ENCODE measurements around the gene BRD7.

BRD7 gene

DNA sequence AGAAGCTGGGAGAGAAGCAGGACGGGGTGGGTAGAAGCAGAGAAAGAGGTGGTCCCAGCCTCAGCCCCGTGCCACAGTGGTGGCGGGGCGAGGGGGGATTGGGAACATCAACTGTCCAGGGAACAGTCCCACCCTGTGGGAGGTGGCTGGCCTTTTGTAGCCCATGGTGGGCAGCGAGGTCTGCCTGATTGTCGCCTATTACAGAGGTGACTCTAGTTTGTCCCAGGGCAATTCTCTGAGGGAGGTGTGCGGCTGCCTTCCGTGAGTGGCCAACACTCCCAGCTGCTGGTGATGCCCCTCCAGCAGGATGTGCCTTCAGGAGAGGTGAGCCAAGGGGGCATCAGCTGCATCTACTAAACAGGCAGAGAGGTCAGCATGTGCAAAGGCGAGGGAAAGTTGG is 5.0 kb upstream of the BRD7 start:
- H4K8ac ChIP-seq (ENCODE audit: low read depth, low read length) = no peak overlapping the region
- peak overlapping the region; percentile 27 for H2BK5ac ChIP-seq (ENCODE audit: low read length)
- no peak overlapping the region for H3K23ac ChIP-seq (ENCODE audit: low read depth, low read length, poor library complexity)
- H3K27ac ChIP-seq (replicated peaks; ENCODE audit: low read length) = no peak overlapping the region
- H3K9ac ChIP-seq (ENCODE audit: low read depth, low read length, poor library complexity) = no peak overlapping the region
- H3K14ac ChIP-seq (ENCODE audit: low read length) = no peak overlapping the region
- H3K27me3 ChIP-seq (ENCODE audit: control insufficient read depth in 3 of 3, insufficient read depth in 3 of 3, low read depth in 1 of 3, low read length in 3 of 3) = peaks cover 0 to 7% (median 0%) of the 10 kb centered on the region in 3 experiments
- H3K36me3 ChIP-seq (replicated peaks in 1 of 2; ENCODE audit: control insufficient read depth in 2 of 2, insufficient read depth in 2 of 2, low read length in 2 of 2) = no peaks in the 10 kb centered on the region
- WGBS, 2 donors (ENCODE audit: extremely low coverage in 2 of 2, insufficient read length in 2 of 2, insufficient replicate concordance in 1 of 2) = no CpG with 5 or more reads among the region's 9 CpGs
- no peak overlapping the region for H3K4ac ChIP-seq (ENCODE audit: low read length)
- no peak overlapping the region for H2BK120ac ChIP-seq (ENCODE audit: low read depth, low read length)
- H2AK5ac ChIP-seq (ENCODE audit: low read depth, low read length) = peak overlapping the region; percentile 49
- no peak overlapping the region for H3K18ac ChIP-seq (ENCODE audit: low read length)
- H3K4me2 ChIP-seq (ENCODE audit: insufficient read depth, low read length, poor library complexity, severe bottlenecking) = no peak overlapping the region
- no peak for DNase-seq (ENCODE audit: low spot score)
- H3K4me1 ChIP-seq (ENCODE audit: control insufficient read depth in 2 of 2, insufficient read depth in 1 of 2, low read depth in 1 of 2, low read length in 2 of 2) = peaks cover 2 to 3% of the 10 kb centered on the region in 2 donors
- no peak overlapping the region for H3K4me3 ChIP-seq (ENCODE audit: low read length in 2 of 2)
- H2BK12ac ChIP-seq (ENCODE audit: low read length) = no peak overlapping the region
- peaks cover 0 to 4% of the 10 kb centered on the region in 2 donors for H3K9me3 ChIP-seq (replicated peaks in 1 of 2; ENCODE audit: control insufficient read depth in 2 of 2, insufficient read depth in 1 of 2, low read depth in 1 of 2, low read length in 2 of 2)
- H4K91ac ChIP-seq (ENCODE audit: low read depth, low read length, poor library complexity) = no peak overlapping the region
- no peak overlapping the region for H2BK15ac ChIP-seq (ENCODE audit: low read length)
- no peaks in the 10 kb centered on the region for H3K79me1 ChIP-seq (ENCODE audit: low read depth, low read length)
- no peak overlapping the region for H2AFZ ChIP-seq (ENCODE audit: low read length)

GRCh38 chr16:50373345-50373701 is 4.5 kb upstream of the BRD7 start:
- Histone ChIP-seq H3K27me3 (ENCODE audit: control insufficient read depth in 3 of 3, insufficient read depth in 3 of 3, low read depth in 1 of 3, low read length in 3 of 3) (peaks cover 0 to 7% (median 0%) of the 10 kb centered on the region in 3 experiments), H3K9ac (ENCODE audit: low read depth, low read length, poor library complexity) (no peak overlapping the region), H3K4ac (ENCODE audit: low read length) (no peak overlapping the region), H2BK12ac (ENCODE audit: low read length) (peak overlapping the region; percentile 30), H2BK15ac (ENCODE audit: low read length) (no peak overlapping the region), H3K14ac (ENCODE audit: low read length) (no peak overlapping the region), H3K36me3 (replicated peaks in 1 of 2; ENCODE audit: control insufficient read depth in 2 of 2, insufficient read depth in 2 of 2, low read length in 2 of 2) (no peaks in the 10 kb centered on the region), H3K79me1 (ENCODE audit: low read depth, low read length) (no peaks in the 10 kb centered on the region), H3K27ac (replicated peaks; ENCODE audit: low read length) (no peak overlapping the region), H4K8ac (ENCODE audit: low read depth, low read length) (no peak overlapping the region), H4K91ac (ENCODE audit: low read depth, low read length, poor library complexity) (no peak overlapping the region), H2AFZ (ENCODE audit: low read length) (no peak overlapping the region), H2AK5ac (ENCODE audit: low read depth, low read length) (peak overlapping the region; percentile 15), H3K4me1 (ENCODE audit: control insufficient read depth in 2 of 2, insufficient read depth in 1 of 2, low read depth in 1 of 2, low read length in 2 of 2) (peaks cover 2 to 3% of the 10 kb centered on the region in 2 donors), H3K23ac (ENCODE audit: low read depth, low read length, poor library complexity) (no peak overlapping the region), H3K4me2 (ENCODE audit: insufficient read depth, low read length, poor library complexity, severe bottlenecking) (no peak overlapping the region), H3K18ac (ENCODE audit: low read length) (no peak overlapping the region), H3K4me3 (ENCODE audit: low read length in 2 of 2) (no peak overlapping the region), H3K9me3 (replicated peaks in 1 of 2; ENCODE audit: control insufficient read depth in 2 of 2, insufficient read depth in 1 of 2, low read depth in 1 of 2, low read length in 2 of 2) (peaks cover 0 to 4% of the 10 kb centered on the region in 2 donors), H2BK5ac (ENCODE audit: low read length) (no peak overlapping the region), H2BK120ac (ENCODE audit: low read depth, low read length) (no peak overlapping the region)
- no CpG with 5 or more reads among the region's 4 CpGs for WGBS, 2 donors (ENCODE audit: extremely low coverage in 2 of 2, insufficient read length in 2 of 2, insufficient replicate concordance in 1 of 2)
- DNase-seq (ENCODE audit: low spot score) = no peak

GRCh38 chr16:50372611-50373344 is 4.0 kb upstream of the BRD7 start:
- peaks cover 3% of the 10 kb centered on the region in 2 donors for H3K4me1 ChIP-seq (ENCODE audit: control insufficient read depth in 2 of 2, insufficient read depth in 1 of 2, low read depth in 1 of 2, low read length in 2 of 2)

DNA sequence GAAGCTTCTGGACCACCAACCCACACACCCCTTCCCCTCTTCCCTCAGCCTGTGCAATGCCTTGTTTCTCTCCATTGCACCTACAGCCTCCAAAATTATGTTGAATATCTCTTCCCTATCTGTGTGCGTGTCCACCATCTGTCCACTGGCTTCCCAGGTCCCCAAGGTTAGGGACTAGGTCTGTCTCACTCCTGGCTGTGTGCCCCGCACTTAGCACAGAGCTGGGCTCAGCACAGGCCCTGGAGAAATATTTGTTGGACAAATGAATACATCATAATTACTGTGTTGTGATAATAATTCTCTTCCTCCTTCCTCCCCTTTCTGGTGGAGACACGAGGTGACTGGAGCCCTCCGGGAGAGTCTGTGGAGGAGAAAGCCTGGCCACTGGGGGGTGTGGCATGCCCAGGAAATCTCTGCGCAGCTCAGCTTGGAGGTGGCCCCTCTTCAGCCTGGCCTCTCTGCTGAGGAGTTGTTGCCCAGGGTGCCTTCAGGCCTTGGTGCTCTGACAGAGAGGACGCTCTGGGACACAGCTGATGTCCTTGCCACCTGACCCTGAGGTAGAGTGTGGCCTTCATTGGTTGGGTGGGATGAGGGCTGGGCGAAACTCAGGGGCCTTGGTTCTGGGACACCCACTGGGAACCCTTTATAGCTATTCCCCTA is 3.3 kb upstream of the BRD7 start:
- H2BK5ac ChIP-seq (ENCODE audit: low read length) = no peak overlapping the region
- peak overlapping the region; percentile 53 for H2AK5ac ChIP-seq (ENCODE audit: low read depth, low read length)
- no peak overlapping the region for H3K4ac ChIP-seq (ENCODE audit: low read length)
- no peak overlapping the region for H3K27ac ChIP-seq (replicated peaks; ENCODE audit: low read length)
- no peak overlapping the region for H2BK15ac ChIP-seq (ENCODE audit: low read length)
- peaks cover 0 to 7% (median 0%) of the 10 kb centered on the region in 3 experiments for H3K27me3 ChIP-seq (ENCODE audit: control insufficient read depth in 3 of 3, insufficient read depth in 3 of 3, low read depth in 1 of 3, low read length in 3 of 3)
- no peak overlapping the region for H2BK120ac ChIP-seq (ENCODE audit: low read depth, low read length)
- peaks cover 0 to 5% of the 10 kb centered on the region in 2 donors for H3K36me3 ChIP-seq (replicated peaks in 1 of 2; ENCODE audit: control insufficient read depth in 2 of 2, insufficient read depth in 2 of 2, low read length in 2 of 2)
- H3K23ac ChIP-seq (ENCODE audit: low read depth, low read length, poor library complexity) = no peak overlapping the region
- H3K14ac ChIP-seq (ENCODE audit: low read length) = no peak overlapping the region
- no peak overlapping the region for H3K9ac ChIP-seq (ENCODE audit: low read depth, low read length, poor library complexity)
- no peak overlapping the region for H4K8ac ChIP-seq (ENCODE audit: low read depth, low read length)
- DNase-seq (ENCODE audit: low spot score) = no peak
- H4K91ac ChIP-seq (ENCODE audit: low read depth, low read length, poor library complexity) = no peak overlapping the region
- no peak overlapping the region for H3K4me2 ChIP-seq (ENCODE audit: insufficient read depth, low read length, poor library complexity, severe bottlenecking)
- H2BK12ac ChIP-seq (ENCODE audit: low read length) = no peak overlapping the region
- WGBS, 2 donors (ENCODE audit: extremely low coverage in 2 of 2, insufficient read length in 2 of 2, insufficient replicate concordance in 1 of 2) = no CpG with 5 or more reads among the region's 7 CpGs
- no peaks in the 10 kb centered on the region for H3K79me1 ChIP-seq (ENCODE audit: low read depth, low read length)
- H3K4me1 ChIP-seq (ENCODE audit: control insufficient read depth in 2 of 2, insufficient read depth in 1 of 2, low read depth in 1 of 2, low read length in 2 of 2) = peaks cover 6% of the 10 kb centered on the region in 2 donors
- peaks cover 0 to 4% of the 10 kb centered on the region in 2 donors for H3K9me3 ChIP-seq (replicated peaks in 1 of 2; ENCODE audit: control insufficient read depth in 2 of 2, insufficient read depth in 1 of 2, low read depth in 1 of 2, low read length in 2 of 2)
- no peak overlapping the region for H3K4me3 ChIP-seq (ENCODE audit: low read length in 2 of 2)
- no peak overlapping the region for H3K18ac ChIP-seq (ENCODE audit: low read length)
- H2AFZ ChIP-seq (ENCODE audit: low read length) = no peak overlapping the region

More at GRCh38 chr16:50372611-50373344, 4.0 kb upstream of the BRD7 start:
- Histone ChIP-seq H3K9me3 (replicated peaks in 1 of 2; ENCODE audit: control insufficient read depth in 2 of 2, insufficient read depth in 1 of 2, low read depth in 1 of 2, low read length in 2 of 2) (peaks cover 0 to 4% of the 10 kb centered on the region in 2 donors), H3K4me2 (ENCODE audit: insufficient read depth, low read length, poor library complexity, severe bottlenecking) (no peak overlapping the region), H4K91ac (ENCODE audit: low read depth, low read length, poor library complexity) (no peak overlapping the region), H3K4me3 (ENCODE audit: low read length in 2 of 2) (no peak overlapping the region), H3K18ac (ENCODE audit: low read length) (peak overlapping the region; percentile 54), H4K8ac (ENCODE audit: low read depth, low read length) (no peak overlapping the region), H2BK5ac (ENCODE audit: low read length) (no peak overlapping the region), H2BK15ac (ENCODE audit: low read length) (peak overlapping the region; percentile 14), H3K23ac (ENCODE audit: low read depth, low read length, poor library complexity) (no peak overlapping the region), H2BK120ac (ENCODE audit: low read depth, low read length) (no peak overlapping the region), H3K36me3 (replicated peaks in 1 of 2; ENCODE audit: control insufficient read depth in 2 of 2, insufficient read depth in 2 of 2, low read length in 2 of 2) (no peaks in the 10 kb centered on the region), H2BK12ac (ENCODE audit: low read length) (peak overlapping the region; percentile 30), H2AK5ac (ENCODE audit: low read depth, low read length) (peak overlapping the region; percentile 53), H3K14ac (ENCODE audit: low read length) (no peak overlapping the region), H3K27me3 (ENCODE audit: control insufficient read depth in 3 of 3, insufficient read depth in 3 of 3, low read depth in 1 of 3, low read length in 3 of 3) (peaks cover 0 to 7% (median 0%) of the 10 kb centered on the region in 3 experiments), H3K9ac (ENCODE audit: low read depth, low read length, poor library complexity) (no peak overlapping the region), H3K79me1 (ENCODE audit: low read depth, low read length) (no peaks in the 10 kb centered on the region), H3K4ac (ENCODE audit: low read length) (peak overlapping the region; percentile 32), H2AFZ (ENCODE audit: low read length) (no peak overlapping the region), H3K27ac (replicated peaks; ENCODE audit: low read length) (no peak overlapping the region)
- DNase-seq (ENCODE audit: low spot score) = no peak
- WGBS, 2 donors (ENCODE audit: extremely low coverage in 2 of 2, insufficient read length in 2 of 2, insufficient replicate concordance in 1 of 2) = no CpG with 5 or more reads among the region's 10 CpGs
